ENCODE data around the gene SERINC3. TPM values are rescaled to one million over a fixed set of nuclear protein-coding genes. Genes with fewer than 3 reads are reported as not detected.

The SERINC3 gene
- total and polyA plus RNA-seq, 2 experiments from 2014 or later = 18.1 to 33.0 TPM

DNA sequence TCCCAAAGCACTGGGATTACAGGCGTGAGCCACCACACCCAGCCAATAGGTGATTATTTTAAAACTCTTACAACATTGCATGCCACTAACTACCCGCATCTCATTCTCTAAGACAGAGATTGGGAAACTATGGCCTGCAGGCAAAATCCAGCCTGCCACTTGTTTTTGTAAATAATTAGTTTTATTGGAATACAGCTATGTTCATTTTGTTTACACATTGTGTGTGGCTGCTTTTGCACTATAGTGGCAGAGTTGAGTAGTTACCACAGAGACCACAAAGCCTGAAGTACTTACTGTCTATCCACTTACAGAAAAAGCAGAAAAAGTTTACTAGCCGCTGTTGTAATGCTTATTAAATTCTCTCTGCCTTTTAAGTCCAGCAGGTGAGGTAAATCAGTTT is 44.1 kb upstream of the SERINC3 start (continued):
- no peak for TF ChIP-seq EZH2phosphoT487 (IDR thresholded peaks at IDR 0.05; ENCODE audit: unreplicated experiment)
- TF ChIP-seq ZNF462 (CRISPR knock-in tag; IDR thresholded peaks at IDR 0.05) = no peak

- no peak overlapping the region for H2AFZ ChIP-seq
- H3K4me3 Mint-ChIP-seq = no peak overlapping the region
- H3K27ac Mint-ChIP-seq = no peak overlapping the region
- ATAC-seq = no peak
- no peaks in the 10 kb centered on the region for H3K4me1 ChIP-seq (ENCODE audit: insufficient read depth)
- H3K9me2 ChIP-seq (ENCODE audit: insufficient read depth) = no peaks in the 10 kb centered on the region
- H3K4me1 Mint-ChIP-seq = no peaks in the 10 kb centered on the region
- H3K36me3 Mint-ChIP-seq (ENCODE audit: low read depth) = no peaks in the 10 kb centered on the region
- no peaks in the 10 kb centered on the region for H3K36me3 ChIP-seq (ENCODE audit: insufficient read depth)
- H3K27me3 ChIP-seq (ENCODE audit: insufficient read depth) = no peaks in the 10 kb centered on the region
- no peak for DNase-seq (ENCODE audit: low spot score)
- H3K4me2 ChIP-seq = no peak overlapping the region
- H3K9me3 Mint-ChIP-seq = no peaks in the 10 kb centered on the region
- H3K4me3 ChIP-seq = no peak overlapping the region
- no peaks in the 10 kb centered on the region for H3K27me3 Mint-ChIP-seq (ENCODE audit: insufficient read depth, low read depth, poor library complexity)
- H3F3A ChIP-seq (replicated peaks; ENCODE audit: low read depth) = no peaks in the 10 kb centered on the region
- H3K79me2 ChIP-seq (replicated peaks; ENCODE audit: insufficient read depth) = no peaks in the 10 kb centered on the region
- no peak overlapping the region for H3K27ac ChIP-seq (ENCODE audit: low read depth)
- H4K20me1 ChIP-seq (replicated peaks; ENCODE audit: insufficient read depth) = no peaks in the 10 kb centered on the region; the same call in 1 of the 2 replicates
- TF ChIP-seq STAT1 (IDR thresholded peaks at IDR 0.05; ENCODE audit: unreplicated experiment) (no peak), NANOG (IDR thresholded peaks at IDR 0.05; ENCODE audit: borderline replicate concordance) (no peak), CTCF (conservative IDR thresholded peaks at IDR 0.05; ENCODE audit: low read depth in 2 of 2) (no peak), POLR2AphosphoS5 (IDR thresholded peaks at IDR 0.05; ENCODE audit: low read depth) (no peak), JUNB (IDR thresholded peaks at IDR 0.05; ENCODE audit: unreplicated experiment) (no peak), ZNF331 (CRISPR knock-in tag; IDR thresholded peaks at IDR 0.05; ENCODE audit: low read depth) (no peak), ZNF114 (CRISPR knock-in tag; IDR thresholded peaks at IDR 0.05) (no peak)
- TF ChIP-seq, protein P1, sequence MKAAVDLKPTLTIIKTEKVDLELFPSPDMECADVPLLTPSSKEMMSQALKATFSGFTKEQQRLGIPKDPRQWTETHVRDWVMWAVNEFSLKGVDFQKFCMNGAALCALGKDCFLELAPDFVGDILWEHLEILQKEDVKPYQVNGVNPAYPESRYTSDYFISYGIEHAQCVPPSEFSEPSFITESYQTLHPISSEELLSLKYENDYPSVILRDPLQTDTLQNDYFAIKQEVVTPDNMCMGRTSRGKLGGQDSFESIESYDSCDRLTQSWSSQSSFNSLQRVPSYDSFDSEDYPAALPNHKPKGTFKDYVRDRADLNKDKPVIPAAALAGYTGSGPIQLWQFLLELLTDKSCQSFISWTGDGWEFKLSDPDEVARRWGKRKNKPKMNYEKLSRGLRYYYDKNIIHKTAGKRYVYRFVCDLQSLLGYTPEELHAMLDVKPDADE (IDR thresholded peaks at IDR 0.05) = no peak
Observed at GRCh38 chr20:44561876-44562275, 40.0 kb upstream of the SERINC3 start.

All from GM23338 (cell line).